Measurements from ENCODE around the gene PLXNB2. TPM values are rescaled to one million over a fixed set of nuclear protein-coding genes. Genes with fewer than 3 reads are reported as not detected.

PLXNB2 gene
- total RNA-seq, 2 donors from 2014 or later = 10.3 to 13.1 TPM

- DNase-seq (ENCODE audit: low spot score in 2 of 2) (no peak), ATAC-seq (peak in 1 of 2 donors; percentile 2)
- no peaks in the 10 kb centered on the region for H3K9me3 Mint-ChIP-seq
- peaks cover 17% of the 10 kb centered on the region in 2 donors for H3K36me3 Mint-ChIP-seq
- H3K27ac Mint-ChIP-seq = peak overlapping the region; percentile 90 to 100
These were observed 62.0 kb downstream of the PLXNB2 start for GRCh38 chr22:50245214-50246072.

- DNase-seq (ENCODE audit: low spot score in 2 of 2) (peak; percentile 91 to 93), ATAC-seq (peak; percentile 89 to 93)
- Mint-ChIP-seq H3K9me3 (no peaks in the 10 kb centered on the region), H3K27ac (peak within 1 kb of the TSS; percentile 90 to 100), H3K36me3 (peaks cover 17% of the 10 kb centered on the region in 2 donors)
These were observed 62.8 kb downstream of the PLXNB2 start, which contains the start of gene TUBGCP6 for GRCh38 chr22:50244420-50245213. TUBGCP6 (minus strand) TSS chr22:50245023; CDS start chr22:50244459, 564 bp downstream.

- H3K9me3 Mint-ChIP-seq = no peaks in the 10 kb centered on the region
- H3K36me3 Mint-ChIP-seq = peaks cover 17% of the 10 kb centered on the region in 2 donors
- DNase-seq (ENCODE audit: low spot score in 2 of 2) (no peak), ATAC-seq (no peak)
- H3K27ac Mint-ChIP-seq = peak overlapping the region; percentile 90 to 100
These were observed 63.6 kb downstream of the PLXNB2 start for GRCh38 chr22:50243685-50244419.

GRCh38 chr22:50242406-50242949 is 65.0 kb downstream of the PLXNB2 start:
- no peaks in the 10 kb centered on the region for H3K9me3 Mint-ChIP-seq
- DNase-seq (ENCODE audit: low spot score in 2 of 2) (no peak), ATAC-seq (no peak)
- peaks cover 17% of the 10 kb centered on the region in 2 donors for H3K36me3 Mint-ChIP-seq
- peak overlapping the region in 1 of 2 donors; percentile 41 for H3K27ac Mint-ChIP-seq

- peaks cover 2 to 21% of the 10 kb centered on the region in 2 donors for H3K36me3 Mint-ChIP-seq
- no peak overlapping the region for H3K27ac Mint-ChIP-seq
- ATAC-seq = no peak
- no peaks in the 10 kb centered on the region for H3K9me3 Mint-ChIP-seq
- DNase-seq (ENCODE audit: low spot score in 2 of 2) = no peak
These were observed 68.7 kb downstream of the PLXNB2 start for GRCh38 chr22:50238755-50239154.

GRCh38 chr22:50236731-50237409 is 70.6 kb downstream of the PLXNB2 start:
- H3K9me3 Mint-ChIP-seq = no peaks in the 10 kb centered on the region

GRCh38 chr22:50233223-50233622 is 74.2 kb downstream of the PLXNB2 start:
- ATAC-seq (no peak), DNase-seq (ENCODE audit: low spot score in 2 of 2) (no peak)
- peak overlapping the region in 1 of 2 donors; percentile 50 for H3K27ac Mint-ChIP-seq
- no peaks in the 10 kb centered on the region for H3K9me3 Mint-ChIP-seq
- peaks cover 0 to 21% of the 10 kb centered on the region in 2 donors for H3K36me3 Mint-ChIP-seq

More at GRCh38 chr22:50236731-50237409, 70.6 kb downstream of the PLXNB2 start:
- DNase-seq (ENCODE audit: low spot score in 2 of 2) (no peak), ATAC-seq (no peak)
- H3K27ac Mint-ChIP-seq = peak overlapping the region in 1 of 2 donors; percentile 54
- H3K36me3 Mint-ChIP-seq = peaks cover 0 to 21% of the 10 kb centered on the region in 2 donors

- Mint-ChIP-seq H3K9me3 (no peaks in the 10 kb centered on the region), H3K27ac (no peak overlapping the region)
These were observed 74.8 kb downstream of the PLXNB2 start for GRCh38 chr22:50232481-50233151.

GRCh38 chr22:50229370-50229769 is 78.1 kb downstream of the PLXNB2 start:
- ATAC-seq (no peak), DNase-seq (ENCODE audit: low spot score in 2 of 2) (no peak)
- Mint-ChIP-seq H3K27ac (peak overlapping the region; percentile 8 to 55), H3K9me3 (no peaks in the 10 kb centered on the region), H3K36me3 (peaks cover 0 to 9% of the 10 kb centered on the region in 2 donors)

More at GRCh38 chr22:50232481-50233151, 74.8 kb downstream of the PLXNB2 start:
- DNase-seq (ENCODE audit: low spot score in 2 of 2) (no peak), ATAC-seq (no peak)
- peaks cover 0 to 21% of the 10 kb centered on the region in 2 donors for H3K36me3 Mint-ChIP-seq

- no peaks in the 10 kb centered on the region for H3K36me3 Mint-ChIP-seq
- DNase-seq (ENCODE audit: low spot score in 2 of 2) (no peak), ATAC-seq (no peak)
- no peaks in the 10 kb centered on the region for H3K9me3 Mint-ChIP-seq
- peak overlapping the region in 1 of 2 donors; percentile 63 for H3K27ac Mint-ChIP-seq
These were observed 79.1 kb downstream of the PLXNB2 start for GRCh38 chr22:50228366-50228765.

- ATAC-seq = no peak
- Mint-ChIP-seq H3K36me3 (no peaks in the 10 kb centered on the region), H3K27ac (peak overlapping the region in 1 of 2 donors; percentile 82), H3K9me3 (no peaks in the 10 kb centered on the region)
- DNase-seq (ENCODE audit: low spot score in 2 of 2) = no peak
These were observed 79.7 kb downstream of the PLXNB2 start for GRCh38 chr22:50227579-50228215.

GRCh38 chr22:50226875-50227165 is 80.6 kb downstream of the PLXNB2 start:
- Mint-ChIP-seq H3K36me3 (no peaks in the 10 kb centered on the region), H3K9me3 (no peaks in the 10 kb centered on the region), H3K27ac (no peak overlapping the region)
- DNase-seq (ENCODE audit: low spot score in 2 of 2) (no peak), ATAC-seq (no peak)

GRCh38 chr22:50226063-50226874 is 81.2 kb downstream of the PLXNB2 start:
- H3K36me3 Mint-ChIP-seq = peaks cover 0 to under 1% of the 10 kb centered on the region in 2 donors

GRCh38 chr22:50225200-50225969 is 82.1 kb downstream of the PLXNB2 start:
- ATAC-seq = no peak
- DNase-seq (ENCODE audit: low spot score in 2 of 2) = no peak
- peaks cover 0 to 5% of the 10 kb centered on the region in 2 donors for H3K36me3 Mint-ChIP-seq
- no peaks in the 10 kb centered on the region for H3K9me3 Mint-ChIP-seq
- no peak overlapping the region for H3K27ac Mint-ChIP-seq

More at GRCh38 chr22:50226063-50226874, 81.2 kb downstream of the PLXNB2 start:
- Mint-ChIP-seq H3K27ac (no peak overlapping the region), H3K9me3 (no peaks in the 10 kb centered on the region)
- DNase-seq (ENCODE audit: low spot score in 2 of 2) = no peak
- ATAC-seq = no peak
